ENCODE results near the gene GOLGB1.

- TF ChIP-seq CTCF (IDR thresholded peaks at IDR 0.05) (no peak), POLR2A (IDR thresholded peaks at IDR 0.05) (no peak)
These were observed 8.6 kb downstream of the GOLGB1 start for GRCh38 chr3:121740896-121741295.

All from testis (tissue), 2 donors.